Posterior vena cava (tissue), 2 donors: Measurements from ENCODE around the gene RAB6C. TPM values are rescaled to one million over a fixed set of nuclear protein-coding genes. Genes with fewer than 3 reads are reported as not detected.
"Not testable (repeated sequence)": the region's sequence is repeated elsewhere in the genome, so short reads cannot be mapped to it uniquely, and the experiment has no call there.

Experiments
- DNase-seq: peaks from one replicate; pipeline ENCODE4 v3.0.0-alpha.2; 2020; ENCODE audit warnings: low spot score
- intact Hi-C, 2 donors: fragments of 100-400 bp; cut with DNase I; formaldehyde crosslinking; loops; one replicate each; pipeline versions ENCODE4 v1.14.1 to v1.14.2; 2022 to 2023
- long read RNA-seq, 2 donors: library from polyadenylated mRNA; unstranded; transcript quantifications; one replicate each; pipeline ENCODE4 v2.0.0, GENCODE V29; 2020 to 2021
- total RNA-seq, 2 donors: library from RNA; stranded (reverse); fragmentation: NEBNext Ultra II Directional; extraction: Animal tissue kit (Norgen Biotek cat#: 25700); gene quantifications; one replicate each; pipeline ENCODE4 v1.2.1, GENCODE V29; 2021
- donor health status: DM: yes; HTN: yes; CAD: no.
- donor health status: DM: yes; HTN: yes; CAD: no.

RAB6C gene
- total RNA-seq = not detected
- long read RNA-seq, donor 1 = 0 reads
- long read RNA-seq, donor 2 = 0 reads

GRCh38 chr2:129979629-129980155, at the start of gene RAB6C:
TSS of gene RAB6C (plus strand) at chr2:129979666. CDS start at chr2:129980116, 450 bp downstream.
- intact Hi-C loops, DNase-seq: not testable (repeated sequence)

- DNase-seq = no peak
- intact Hi-C loops = no loop called here
These were observed 49.0 kb upstream of the RAB6C start for GRCh38 chr2:129930451-129930850.

- intact Hi-C loops = not testable (repeated sequence)
These were observed 46.1 kb upstream of the RAB6C start for GRCh38 chr2:129933387-129933786.

GRCh38 chr2:129934044-129934822, 45.2 kb upstream of the RAB6C start:
- intact Hi-C loops = no loop called here
- no peak for DNase-seq

More at GRCh38 chr2:129933387-129933786, 46.1 kb upstream of the RAB6C start:
- not testable (repeated sequence) for DNase-seq

- DNase-seq = no peak
- intact Hi-C loops = no loop called here
These were observed 44.3 kb upstream of the RAB6C start for GRCh38 chr2:129935118-129935517.

DNA sequence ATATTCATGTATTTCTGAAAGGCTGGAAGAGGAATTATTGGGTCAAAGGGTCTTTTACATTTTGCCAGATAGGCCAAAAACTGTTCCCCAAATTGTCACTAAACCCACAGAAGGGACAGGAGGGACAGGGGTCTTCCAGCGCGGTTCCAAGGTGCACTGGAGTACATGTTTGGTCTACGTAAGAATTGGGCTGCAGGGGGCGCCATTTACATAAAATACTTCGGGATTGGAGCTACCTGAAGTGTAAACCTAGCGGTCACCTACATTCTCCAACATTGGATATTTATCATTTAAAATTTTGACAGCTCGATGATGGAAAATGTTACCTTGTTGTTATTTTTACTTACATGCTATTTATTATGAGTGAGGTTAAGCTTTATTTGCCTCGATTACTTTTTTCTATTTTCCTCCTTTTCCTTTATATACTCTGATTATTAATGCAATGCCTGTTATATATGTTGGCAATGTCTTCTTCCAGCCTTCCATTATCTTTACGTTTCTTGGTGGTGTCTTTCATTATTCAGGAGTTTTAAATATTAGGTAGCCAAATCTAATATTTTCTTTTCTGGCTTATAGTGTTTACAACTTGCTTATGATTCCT, 43.0 kb upstream of the RAB6C start:
- intact Hi-C loops = no loop called here
- DNase-seq = no peak

- DNase-seq, intact Hi-C loops: not testable (repeated sequence)
These were observed 40.5 kb upstream of the RAB6C start for GRCh38 chr2:129938850-129939471.

- intact Hi-C loops, DNase-seq: not testable (repeated sequence)
These were observed 36.0 kb upstream of the RAB6C start for GRCh38 chr2:129943456-129943855.

GRCh38 chr2:129945557-129945956, 33.9 kb upstream of the RAB6C start:
- intact Hi-C loops = no loop called here
- no peak for DNase-seq

DNA sequence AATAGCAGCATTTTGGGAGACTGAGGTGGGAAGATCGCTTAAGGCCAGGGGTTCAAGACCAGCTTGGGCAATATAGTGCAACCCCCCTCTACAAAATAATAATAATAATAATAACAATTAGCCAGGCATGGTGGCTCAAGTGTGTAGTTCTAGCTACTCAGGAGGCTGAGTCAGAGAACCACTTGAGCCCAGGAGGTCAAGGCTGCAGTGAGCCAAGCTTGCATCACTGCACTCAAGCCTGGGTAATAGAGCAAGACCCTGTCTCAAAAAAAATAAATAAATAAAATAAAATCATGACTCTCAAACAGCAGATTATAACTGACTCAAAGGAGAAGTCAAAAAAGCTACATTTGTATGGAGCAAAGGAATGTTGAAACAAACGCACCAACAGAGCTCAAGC, 31.8 kb upstream of the RAB6C start:
- intact Hi-C loops = not testable (repeated sequence)

DNA sequence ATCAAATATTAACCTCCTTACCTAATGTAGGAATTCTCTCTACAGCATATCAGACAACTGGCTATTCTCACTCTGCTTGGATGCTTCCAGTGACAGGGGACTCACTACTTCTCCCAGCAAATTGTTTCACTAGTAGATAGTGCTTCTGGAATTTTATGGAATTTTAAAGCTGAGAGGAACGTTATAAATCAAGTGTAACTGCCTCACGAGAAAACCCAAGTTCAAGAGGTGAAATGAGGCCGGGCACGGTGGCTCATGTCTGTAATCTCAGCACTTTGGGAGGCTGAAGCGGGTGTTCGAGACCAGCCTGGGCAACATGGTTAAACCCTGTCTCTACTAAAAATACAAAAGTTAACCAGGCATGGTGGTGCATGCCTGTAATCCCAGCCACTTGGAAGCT, 23.3 kb upstream of the RAB6C start:
- DNase-seq, intact Hi-C loops: not testable (repeated sequence)

More for the DNA sequence above, 31.8 kb upstream of the RAB6C start:
- DNase-seq = not testable (repeated sequence)

GRCh38 chr2:129957891-129958290, 21.6 kb upstream of the RAB6C start:
- intact Hi-C loops = no loop called here
- DNase-seq = no peak

- DNase-seq, intact Hi-C loops: not testable (repeated sequence)
These were observed 20.7 kb upstream of the RAB6C start for GRCh38 chr2:129958736-129959135.

GRCh38 chr2:129968605-129969004, 10.9 kb upstream of the RAB6C start:
- DNase-seq = not testable (repeated sequence)

DNA sequence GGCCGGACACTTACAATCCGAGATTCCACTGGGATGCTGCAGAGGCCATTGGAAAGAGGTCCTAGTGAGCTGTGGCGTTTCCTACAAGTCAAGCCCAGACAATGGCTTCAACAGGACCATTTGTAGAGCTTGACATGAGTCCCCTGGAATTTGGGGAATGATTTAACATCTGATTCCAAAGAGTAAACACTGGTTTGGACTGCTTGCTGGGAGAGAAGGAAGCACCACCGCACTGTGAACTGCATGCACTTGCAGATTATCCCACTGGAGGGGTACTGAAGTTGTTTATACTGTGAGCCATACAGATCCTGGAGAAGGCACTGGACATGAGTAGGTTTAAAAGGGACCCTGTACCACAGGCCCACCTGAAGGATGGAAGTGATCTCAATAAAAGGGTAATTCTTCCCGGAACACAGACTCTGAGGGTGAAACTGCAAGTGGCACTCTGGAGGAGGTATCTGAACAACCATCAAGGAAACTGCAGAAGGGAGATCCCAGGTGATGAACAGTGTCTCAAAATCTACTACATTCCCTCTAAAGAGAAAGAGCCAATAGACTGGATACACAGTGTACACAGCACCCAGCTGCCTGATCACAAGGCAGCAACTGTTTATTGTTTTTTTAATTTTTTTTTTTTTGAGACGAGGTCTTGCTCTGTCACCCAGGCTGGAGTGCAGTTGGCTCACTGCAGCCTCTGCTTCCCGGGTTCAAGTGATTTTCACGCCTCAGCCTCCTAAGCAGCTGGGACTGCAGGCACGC, 4.3 kb upstream of the RAB6C start:
- intact Hi-C loops = no loop called here
- no peak for DNase-seq

More at GRCh38 chr2:129968605-129969004, 10.9 kb upstream of the RAB6C start:
- intact Hi-C loops = not testable (repeated sequence)

- intact Hi-C loops, DNase-seq: not testable (repeated sequence)
These were observed 2.5 kb upstream of the RAB6C start for GRCh38 chr2:129976969-129977368.

- intact Hi-C loops = no loop called here
- DNase-seq = no peak
These were observed 1.5 kb upstream of the RAB6C start for GRCh38 chr2:129977986-129978385.

GRCh38 chr2:129980246-129980645, 780 bp downstream of the RAB6C start:
- intact Hi-C loops, DNase-seq: not testable (repeated sequence)

DNA sequence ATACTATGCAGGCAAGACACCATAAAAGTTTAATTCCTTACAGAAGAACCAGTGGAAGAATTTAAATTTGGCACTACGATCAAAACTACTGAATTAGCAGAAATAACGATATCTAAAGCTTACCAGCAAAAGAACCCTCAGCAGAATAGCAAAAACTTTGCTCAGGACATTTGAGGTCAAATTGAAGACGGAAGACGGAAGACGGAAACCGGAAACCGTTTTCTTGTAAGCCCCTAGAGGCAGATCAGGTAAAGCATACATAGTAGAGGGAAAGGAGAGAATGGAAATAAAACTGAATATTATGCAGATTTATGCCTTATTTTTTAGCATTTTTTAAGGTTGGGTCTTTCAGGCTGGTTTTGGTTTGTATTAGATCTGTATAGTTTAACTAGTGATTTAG, 2.2 kb downstream of the RAB6C start:
- DNase-seq, intact Hi-C loops: not testable (repeated sequence)
